ENCODE data around the gene PNPO. TPM values are rescaled to one million over a fixed set of nuclear protein-coding genes. Genes with fewer than 3 reads are reported as not detected.

Gene PNPO
- total and polyA plus RNA-seq, 8 donors, result 7.6 to 44.2 (median 12.1) TPM; not detected in 1

GRCh38 chr17:47998044-47998443 is 56.7 kb downstream of the PNPO start:
- TF ChIP-seq POLR2AphosphoS5 (IDR thresholded peaks at IDR 0.05), result no peak
- TF ChIP-seq POLR2A (IDR thresholded peaks at IDR 0.05), result no peak
- no peak for TF ChIP-seq EP300 (IDR thresholded peaks at IDR 0.05)
- TF ChIP-seq, protein P1, sequence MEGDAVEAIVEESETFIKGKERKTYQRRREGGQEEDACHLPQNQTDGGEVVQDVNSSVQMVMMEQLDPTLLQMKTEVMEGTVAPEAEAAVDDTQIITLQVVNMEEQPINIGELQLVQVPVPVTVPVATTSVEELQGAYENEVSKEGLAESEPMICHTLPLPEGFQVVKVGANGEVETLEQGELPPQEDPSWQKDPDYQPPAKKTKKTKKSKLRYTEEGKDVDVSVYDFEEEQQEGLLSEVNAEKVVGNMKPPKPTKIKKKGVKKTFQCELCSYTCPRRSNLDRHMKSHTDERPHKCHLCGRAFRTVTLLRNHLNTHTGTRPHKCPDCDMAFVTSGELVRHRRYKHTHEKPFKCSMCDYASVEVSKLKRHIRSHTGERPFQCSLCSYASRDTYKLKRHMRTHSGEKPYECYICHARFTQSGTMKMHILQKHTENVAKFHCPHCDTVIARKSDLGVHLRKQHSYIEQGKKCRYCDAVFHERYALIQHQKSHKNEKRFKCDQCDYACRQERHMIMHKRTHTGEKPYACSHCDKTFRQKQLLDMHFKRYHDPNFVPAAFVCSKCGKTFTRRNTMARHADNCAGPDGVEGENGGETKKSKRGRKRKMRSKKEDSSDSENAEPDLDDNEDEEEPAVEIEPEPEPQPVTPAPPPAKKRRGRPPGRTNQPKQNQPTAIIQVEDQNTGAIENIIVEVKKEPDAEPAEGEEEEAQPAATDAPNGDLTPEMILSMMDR (IDR thresholded peaks at IDR 0.05), result no peak
- intact Hi-C loops (cut with DNase I; ENCODE audit: low total_unique reads), result no loop called here
- H3K36me3 ChIP-seq, result no peaks in the 10 kb centered on the region

More at GRCh38 chr17:47998044-47998443, 56.7 kb downstream of the PNPO start:
- Histone ChIP-seq H3K9me3 (no peaks in the 10 kb centered on the region), H3K27ac (no peak overlapping the region), H3K4me1 (peaks cover 0 to 17% (median 11%) of the 10 kb centered on the region in 4 donors), H3K27me3 (peaks cover 0 to 16% (median 0%) of the 10 kb centered on the region in 3 donors), H3K4me3 (no peak overlapping the region)
- 89 to 94% (median 93%) methylated on average over 7 of the region's 7 CpGs for WGBS, 5 donors
- no peak for DNase-seq

Other genes starting within 250 kb of the PNPO start
- 10 to 100 TPM in 1 of 5 donors, 1 to 10 TPM in 4; 2.9 to 14.3 (median 6.7) TPM for gene TBKBP1, start 247.4 kb upstream of the PNPO start, total RNA-seq
- gene TBKBP1, start 247.4 kb upstream of the PNPO start, polyA plus RNA-seq, result 10 to 100 TPM in 1 of 3 donors, 1 to 10 TPM in 2; 5.4 to 11.5 (median 5.8) TPM
- under 1 TPM in 2 of 5 donors, not detected in 3; 0.29 to 0.55 TPM for gene TBX21, start 208.3 kb upstream of the PNPO start, total RNA-seq
- under 1 TPM; 0.10 to 0.92 (median 0.31) TPM for gene TBX21, start 208.3 kb upstream of the PNPO start, polyA plus RNA-seq
- 100 to 1,000 TPM in 3 of 5 donors, 10 to 100 TPM in 2; 26.3 to 330 (median 141) TPM for gene OSBPL7, start 119.8 kb upstream of the PNPO start, total RNA-seq
- 10 to 100 TPM in 2 of 3 donors, 1 to 10 TPM in 1; 7.9 to 22.6 (median 19.4) TPM for gene OSBPL7, start 119.8 kb upstream of the PNPO start, polyA plus RNA-seq
- gene MRPL10, start 110.0 kb upstream of the PNPO start, total RNA-seq, result 10 to 100 TPM in 4 of 5 donors, 1 to 10 TPM in 1; 7.8 to 85.2 (median 24.6) TPM
- gene MRPL10, start 110.0 kb upstream of the PNPO start, polyA plus RNA-seq, result 10 to 100 TPM; 37.1 to 69.7 (median 38.1) TPM
- not detected for gene LRRC46, start 109.9 kb upstream of the PNPO start, total RNA-seq
- gene LRRC46, start 109.9 kb upstream of the PNPO start, polyA plus RNA-seq, result under 1 TPM; 0.31 to 0.75 (median 0.48) TPM
- gene SCRN2, start 100.3 kb upstream of the PNPO start, total RNA-seq, result 10 to 100 TPM in 4 of 5 donors, 1 to 10 TPM in 1; 7.0 to 44.9 (median 22.2) TPM
- 10 to 100 TPM; 30.5 to 38.3 (median 32.1) TPM for gene SCRN2, start 100.3 kb upstream of the PNPO start, polyA plus RNA-seq
- 1 to 10 TPM in 1 of 5 donors, under 1 TPM in 1, not detected in 3; 0.92 to 3.0 TPM for gene SP6, start 90.4 kb upstream of the PNPO start, total RNA-seq
- under 1 TPM; 0.31 to 0.38 (median 0.31) TPM for gene SP6, start 90.4 kb upstream of the PNPO start, polyA plus RNA-seq
- gene SP2, start 45.3 kb upstream of the PNPO start, total RNA-seq, result 10 to 100 TPM in 2 of 5 donors, 1 to 10 TPM in 2, under 1 TPM in 1; 0.87 to 22.8 (median 3.1) TPM
- gene SP2, start 45.3 kb upstream of the PNPO start, polyA plus RNA-seq, result 10 to 100 TPM in 1 of 3 donors, 1 to 10 TPM in 2; 4.7 to 11.9 (median 8.0) TPM
- 10 to 100 TPM; 23.9 to 93.6 (median 69.8) TPM for gene PRR15L, start 16.3 kb downstream of the PNPO start, total RNA-seq
- gene PRR15L, start 16.3 kb downstream of the PNPO start, polyA plus RNA-seq, result 100 to 1,000 TPM in 1 of 3 donors, 10 to 100 TPM in 2; 71.0 to 102 (median 97.9) TPM
- 100 to 1,000 TPM; 101 to 682 (median 474) TPM for gene CDK5RAP3, start 29.5 kb downstream of the PNPO start, total RNA-seq
- 100 to 1,000 TPM; 155 to 300 (median 242) TPM for gene CDK5RAP3, start 29.5 kb downstream of the PNPO start, polyA plus RNA-seq
- gene COPZ2, start 96.2 kb downstream of the PNPO start, total RNA-seq, result 100 to 1,000 TPM in 1 of 5 donors, 10 to 100 TPM in 2, 1 to 10 TPM in 2; 6.8 to 187 (median 12.3) TPM
- 10 to 100 TPM; 17.0 to 20.4 (median 17.1) TPM for gene COPZ2, start 96.2 kb downstream of the PNPO start, polyA plus RNA-seq
- gene NFE2L1, start 106.8 kb downstream of the PNPO start, total RNA-seq, result 100 to 1,000 TPM in 3 of 5 donors, 10 to 100 TPM in 2; 51.4 to 160 (median 126) TPM
- 10 to 100 TPM; 25.2 to 39.5 (median 36.6) TPM for gene NFE2L1, start 106.8 kb downstream of the PNPO start, polyA plus RNA-seq
- gene CBX1, start 159.9 kb downstream of the PNPO start, total RNA-seq, result 10 to 100 TPM; 12.8 to 65.6 (median 40.3) TPM
- gene CBX1, start 159.9 kb downstream of the PNPO start, polyA plus RNA-seq, result 10 to 100 TPM; 21.3 to 27.3 (median 23.4) TPM
- gene SNX11, start 166.2 kb downstream of the PNPO start, total RNA-seq, result 10 to 100 TPM in 3 of 5 donors, 1 to 10 TPM in 2; 3.5 to 35.7 (median 13.8) TPM
- gene SNX11, start 166.2 kb downstream of the PNPO start, polyA plus RNA-seq, result 10 to 100 TPM; 13.2 to 16.8 (median 14.4) TPM